H9 (cell line): Measurements from ENCODE around the gene PAGR1. TPM values are rescaled to one million over a fixed set of nuclear protein-coding genes. Genes with fewer than 3 reads are reported as not detected.

Experiments used
- DNase-seq: peaks from one replicate; pipeline ENCODE4 v3.0.0-alpha.2; 2017
- H2AFZ ChIP-seq: one replicate; pipeline ENCODE4 v1.6.1; 2013; ENCODE audit warnings: mild to moderate bottlenecking, low read length, control low read depth, moderate library complexity
- H2AK5ac ChIP-seq: 2 replicates; pipeline ENCODE4 v1.6.1; 2013; ENCODE audit warnings: low read length, control low read depth, mixed read lengths; ENCODE audit not compliant: insufficient read length
- H2BK120ac ChIP-seq: one replicate; pipeline ENCODE4 v1.6.1; 2013; ENCODE audit warnings: low read depth, mild to moderate bottlenecking, low read length, control low read depth, inconsistent platforms; ENCODE audit not compliant: poor library complexity, severe bottlenecking
- H2BK12ac ChIP-seq: 2 replicates; pipeline ENCODE4 v1.6.1; 2013; ENCODE audit warnings: low read length, control low read depth, mixed read lengths, low read depth; ENCODE audit not compliant: insufficient read length
- H2BK15ac ChIP-seq: 2 replicates; pipeline ENCODE4 v1.6.1; 2013; ENCODE audit warnings: low read depth, low read length, control low read depth
- H2BK20ac ChIP-seq: one replicate; pipeline ENCODE4 v1.6.1; 2013; ENCODE audit warnings: low read depth, mild to moderate bottlenecking, low read length, control low read depth, inconsistent platforms; ENCODE audit not compliant: poor library complexity, severe bottlenecking
- H2BK5ac ChIP-seq: 2 replicates; pipeline ENCODE4 v1.6.1; 2013; ENCODE audit warnings: low read length, control low read depth, mixed read lengths; ENCODE audit not compliant: insufficient read length
- H3K14ac ChIP-seq: 2 replicates; pipeline ENCODE4 v1.6.1; 2013; ENCODE audit warnings: low read length, control low read depth; ENCODE audit not compliant: insufficient read depth
- H3K18ac ChIP-seq: 2 replicates; pipeline ENCODE4 v1.6.1; 2013; ENCODE audit warnings: low read depth, mild to moderate bottlenecking, mixed read lengths, low read length, control low read depth; ENCODE audit not compliant: insufficient read length
- H3K23ac ChIP-seq: 2 replicates; pipeline ENCODE4 v1.6.1; 2013; ENCODE audit warnings: low read length, control low read depth, mixed read lengths, low read depth; ENCODE audit not compliant: insufficient read length
- H3K23me2 ChIP-seq: 2 replicates; pipeline ENCODE4 v1.6.1; 2013; ENCODE audit warnings: low read depth, mild to moderate bottlenecking, mixed read lengths, low read length, control low read depth; ENCODE audit not compliant: insufficient read length, poor library complexity, severe bottlenecking
- H3K27ac ChIP-seq: 2 replicates; pipeline ENCODE4 v1.5.1; 2013; ENCODE audit warnings: low read length, control low read depth, mixed read lengths, low read depth; ENCODE audit not compliant: insufficient read length
- H3K27me3 ChIP-seq: 2 replicates; pipeline ENCODE4 v1.6.1; 2013; ENCODE audit warnings: low read length, control low read depth, inconsistent platforms; ENCODE audit not compliant: insufficient read depth
- H3K4ac ChIP-seq: 2 replicates; pipeline ENCODE4 v1.6.1; 2013; ENCODE audit warnings: low read depth, mild to moderate bottlenecking, control low read depth, inconsistent platforms, low read length, moderate library complexity
- H3K4me1 ChIP-seq: 2 replicates; pipeline ENCODE4 v1.6.1; 2013; ENCODE audit warnings: low read length, control low read depth, inconsistent platforms; ENCODE audit not compliant: insufficient read depth
- H3K4me2 ChIP-seq: 2 replicates; pipeline ENCODE4 v1.6.1; 2013; ENCODE audit warnings: low read length, control low read depth, mixed read lengths; ENCODE audit not compliant: insufficient read length, insufficient read depth
- H3K56ac ChIP-seq: 2 replicates; pipeline ENCODE4 v1.6.1; 2013; ENCODE audit warnings: low read depth, mild to moderate bottlenecking, mixed read lengths, low read length, control low read depth; ENCODE audit not compliant: insufficient read length
- H3K79me1 ChIP-seq: 2 replicates; pipeline ENCODE4 v1.6.1; 2013; ENCODE audit warnings: low read depth, mild to moderate bottlenecking, moderate library complexity, low read length, control low read depth, inconsistent platforms; ENCODE audit not compliant: insufficient read depth, poor library complexity, severe bottlenecking
- H3K79me2 ChIP-seq: 2 replicates; pipeline ENCODE4 v1.6.1; 2013; ENCODE audit warnings: low read length, control low read depth, inconsistent platforms; ENCODE audit not compliant: insufficient read depth
- H3K9ac ChIP-seq: 2 replicates; pipeline ENCODE4 v1.6.1; 2013; ENCODE audit warnings: low read length, control low read depth, mixed read lengths; ENCODE audit not compliant: insufficient read length; ENCODE audit errors: extremely low read depth
- H3K9me3 ChIP-seq: one replicate; pipeline ENCODE4 v1.6.1; 2013; ENCODE audit warnings: low read depth, low read length, inconsistent platforms; ENCODE audit not compliant: control insufficient read depth
- H3T11ph ChIP-seq: one replicate; pipeline ENCODE4 v1.6.1; 2013; ENCODE audit warnings: mild to moderate bottlenecking, low read length, control low read depth, inconsistent platforms
- H4K20me1 ChIP-seq: one replicate; pipeline ENCODE4 v1.6.1; 2013; ENCODE audit not compliant: control insufficient read depth, insufficient read length, insufficient read depth
- H4K5ac ChIP-seq: 2 replicates; pipeline ENCODE4 v1.6.1; 2013; ENCODE audit warnings: low read depth, mild to moderate bottlenecking, mixed read lengths, low read length, control low read depth; ENCODE audit not compliant: insufficient read length
- H4K8ac ChIP-seq: replicated peaks from 2 replicates; pipeline ENCODE4 v1.6.1; 2013; ENCODE audit warnings: low read length, control low read depth, mixed read lengths, low read depth; ENCODE audit not compliant: insufficient read length
- H4K91ac ChIP-seq: 2 replicates; pipeline ENCODE4 v1.6.1; 2013; ENCODE audit warnings: low read depth, mild to moderate bottlenecking, moderate library complexity, mixed read lengths, low read length, control low read depth; ENCODE audit not compliant: insufficient read length
- H3K27ac Mint-ChIP-seq, 3 experiments: 2 replicates in 2 of 3; 3 replicates in 1 of 3; pipeline ENCODE4 v1.8.0; 2020 to 2021; ENCODE audit warnings: mixed read lengths in 3 of 3, mild to moderate bottlenecking in 1 of 3, moderate library complexity in 1 of 3
- H3K27me3 Mint-ChIP-seq: 2 replicates; pipeline ENCODE4 v1.8.0; 2021; ENCODE audit warnings: low read depth, mild to moderate bottlenecking, moderate library complexity, mixed read lengths
- H3K36me3 Mint-ChIP-seq, 3 experiments: 2 replicates in 2 of 3; 3 replicates in 1 of 3; pipeline ENCODE4 v1.8.0; 2020 to 2021; ENCODE audit warnings: low read depth in 3 of 3, mixed read lengths in 3 of 3; ENCODE audit not compliant: insufficient read depth in 1 of 3
- H3K4me1 Mint-ChIP-seq, 2 experiments: 2 replicates each; pipeline ENCODE4 v1.8.0; 2020; ENCODE audit warnings: mixed read lengths in 2 of 2
- H3K4me3 Mint-ChIP-seq, 2 experiments: 2 replicates in 1 of 2; 3 replicates in 1 of 2; pipeline ENCODE4 v1.8.0; 2020 to 2021; ENCODE audit warnings: mild to moderate bottlenecking in 2 of 2, mixed read lengths in 2 of 2, moderate library complexity in 1 of 2
- H3K9me3 Mint-ChIP-seq, 2 experiments: 2 replicates in 1 of 2; 3 replicates in 1 of 2; pipeline ENCODE4 v1.8.0; 2020; ENCODE audit warnings: mild to moderate bottlenecking in 2 of 2, mixed read lengths in 2 of 2, moderate library complexity in 1 of 2
- WGBS: extraction: QIAGEN DNeasy Blood & Tissue Kit; methylation state at CpG from one replicate; pipeline ENCODE4 v1.1.7; 2013; ENCODE audit warnings: missing lambda C conversion rate, low lambda C conversion rate, mixed read lengths; ENCODE audit not compliant: insufficient read length; ENCODE audit errors: extremely low coverage; 5-methylcytosine and 5-hydroxymethylcytosine counted together
- total RNA-seq: library from RNA; stranded (reverse); gene quantifications from 2 replicates; pipeline ENCODE4 v1.2.1, GENCODE V29; 2021
- TF ChIP-seq, protein P1 (sequence below): fragments of 200-600 bp; sonication (generic); conservative IDR thresholded peaks from 3 replicates; pipeline ENCODE4 v1.8.0; 2021; ENCODE audit warnings: antibody characterized with exemption, mild to moderate bottlenecking

Gene PAGR1
- total RNA-seq, 1 experiment from 2014 or later, result 65.3 TPM

DNA sequence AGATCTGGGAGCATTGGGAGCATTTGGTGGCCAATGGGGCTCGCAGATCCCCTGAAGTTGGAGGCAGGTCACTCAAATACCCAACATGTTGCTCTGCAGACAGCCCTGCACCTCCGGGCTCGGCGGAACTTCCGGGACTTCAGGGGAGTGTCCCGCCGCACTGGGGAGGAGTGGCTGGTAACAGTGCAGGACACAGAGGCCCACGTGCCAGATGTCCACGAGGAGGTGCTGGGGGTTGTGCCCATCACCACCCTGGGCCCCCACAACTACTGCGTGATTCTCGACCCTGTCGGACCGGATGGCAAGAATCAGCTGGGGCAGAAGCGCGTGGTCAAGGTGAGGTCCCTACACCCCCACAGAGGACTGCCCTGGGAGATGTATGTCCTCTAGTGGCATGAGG is 20.7 kb downstream of the PAGR1 start:
- Histone ChIP-seq H2BK20ac (no peak overlapping the region), H2AFZ (no peak overlapping the region), H3K18ac (no peak overlapping the region), H2BK120ac (no peak overlapping the region), H3K56ac (no peak overlapping the region), H3K9ac (no peak overlapping the region), H3K4ac (no peak overlapping the region), H3K23ac (no peak overlapping the region), H2AK5ac (no peak overlapping the region), H3K4me1 (peaks cover 2% of the 10 kb centered on the region; the same call in 1 of the 2 replicates), H4K20me1 (no peaks in the 10 kb centered on the region), H2BK15ac (no peak overlapping the region), H3K4me2 (no peak overlapping the region), H3K27ac (no peak overlapping the region), H3K14ac (no peak overlapping the region), H3K9me3 (no peaks in the 10 kb centered on the region), H4K5ac (no peak overlapping the region), H3K79me1 (no peaks in the 10 kb centered on the region), H2BK5ac (no peak overlapping the region), H3K79me2 (no peaks in the 10 kb centered on the region), H3K23me2 (peaks cover 4% of the 10 kb centered on the region), H3K27me3 (no peaks in the 10 kb centered on the region), H4K8ac (no peak overlapping the region), H2BK12ac (no peak overlapping the region), H4K91ac (no peak overlapping the region), H3T11ph (no peak overlapping the region)
- Mint-ChIP-seq H3K36me3 (no peaks in the 10 kb centered on the region), H3K27me3 (no peaks in the 10 kb centered on the region), H3K4me3 (no peak overlapping the region), H3K9me3 (no peaks in the 10 kb centered on the region), H3K4me1 (no peaks in the 10 kb centered on the region), H3K27ac (no peak overlapping the region)
- no peak for DNase-seq
- TF ChIP-seq, protein P1, sequence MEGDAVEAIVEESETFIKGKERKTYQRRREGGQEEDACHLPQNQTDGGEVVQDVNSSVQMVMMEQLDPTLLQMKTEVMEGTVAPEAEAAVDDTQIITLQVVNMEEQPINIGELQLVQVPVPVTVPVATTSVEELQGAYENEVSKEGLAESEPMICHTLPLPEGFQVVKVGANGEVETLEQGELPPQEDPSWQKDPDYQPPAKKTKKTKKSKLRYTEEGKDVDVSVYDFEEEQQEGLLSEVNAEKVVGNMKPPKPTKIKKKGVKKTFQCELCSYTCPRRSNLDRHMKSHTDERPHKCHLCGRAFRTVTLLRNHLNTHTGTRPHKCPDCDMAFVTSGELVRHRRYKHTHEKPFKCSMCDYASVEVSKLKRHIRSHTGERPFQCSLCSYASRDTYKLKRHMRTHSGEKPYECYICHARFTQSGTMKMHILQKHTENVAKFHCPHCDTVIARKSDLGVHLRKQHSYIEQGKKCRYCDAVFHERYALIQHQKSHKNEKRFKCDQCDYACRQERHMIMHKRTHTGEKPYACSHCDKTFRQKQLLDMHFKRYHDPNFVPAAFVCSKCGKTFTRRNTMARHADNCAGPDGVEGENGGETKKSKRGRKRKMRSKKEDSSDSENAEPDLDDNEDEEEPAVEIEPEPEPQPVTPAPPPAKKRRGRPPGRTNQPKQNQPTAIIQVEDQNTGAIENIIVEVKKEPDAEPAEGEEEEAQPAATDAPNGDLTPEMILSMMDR, result no peak
- no CpG with 5 or more reads among the region's 15 CpGs for WGBS
